PC-3 (cell line): ENCODE data around the gene SULT4A1.

Source experiments
- EZH2 ChIP-seq: fragments of 300-600 bp; sonication (generic); IDR thresholded peaks from one replicate; pipeline ENCODE4 v1.6.1; 2017; ENCODE audit warnings: antibody characterized with exemption, mild to moderate bottlenecking, low read length; ENCODE audit not compliant: unreplicated experiment
- EZH2phosphoT487 ChIP-seq: fragments of 300-600 bp; sonication (generic); IDR thresholded peaks from 2 replicates; pipeline ENCODE4 v1.6.1; 2018; ENCODE audit warnings: mild to moderate bottlenecking, antibody characterized with exemption, low read length, borderline replicate concordance
- TF ChIP-seq, protein P1 (sequence below): fragments of 300-600 bp; sonication (generic); conservative IDR thresholded peaks from 2 replicates; pipeline ENCODE4 v1.5.1; 2017; ENCODE audit warnings: antibody characterized with exemption, low read depth, mild to moderate bottlenecking, low read length

DNA sequence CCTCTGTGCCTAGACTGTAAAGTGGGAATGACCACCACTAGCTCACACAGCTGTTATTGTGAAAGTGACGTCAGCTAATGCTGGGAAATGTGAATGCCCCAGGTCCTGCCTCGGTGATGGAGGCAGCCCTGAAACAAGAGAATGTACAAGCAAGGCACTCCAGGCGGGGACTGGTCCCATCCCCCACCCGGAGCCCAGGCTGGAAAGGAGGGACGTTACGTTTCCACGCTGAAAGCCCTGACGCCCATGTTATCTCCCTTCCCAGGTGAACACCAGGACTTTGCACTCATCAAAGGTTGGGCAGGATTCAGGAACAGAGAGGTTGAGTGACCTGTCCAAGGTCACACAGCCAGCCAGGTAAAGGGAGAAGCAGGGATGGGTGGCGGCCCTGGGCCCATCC, 784 bp downstream of the SULT4A1 start:
- TF ChIP-seq, protein P1, sequence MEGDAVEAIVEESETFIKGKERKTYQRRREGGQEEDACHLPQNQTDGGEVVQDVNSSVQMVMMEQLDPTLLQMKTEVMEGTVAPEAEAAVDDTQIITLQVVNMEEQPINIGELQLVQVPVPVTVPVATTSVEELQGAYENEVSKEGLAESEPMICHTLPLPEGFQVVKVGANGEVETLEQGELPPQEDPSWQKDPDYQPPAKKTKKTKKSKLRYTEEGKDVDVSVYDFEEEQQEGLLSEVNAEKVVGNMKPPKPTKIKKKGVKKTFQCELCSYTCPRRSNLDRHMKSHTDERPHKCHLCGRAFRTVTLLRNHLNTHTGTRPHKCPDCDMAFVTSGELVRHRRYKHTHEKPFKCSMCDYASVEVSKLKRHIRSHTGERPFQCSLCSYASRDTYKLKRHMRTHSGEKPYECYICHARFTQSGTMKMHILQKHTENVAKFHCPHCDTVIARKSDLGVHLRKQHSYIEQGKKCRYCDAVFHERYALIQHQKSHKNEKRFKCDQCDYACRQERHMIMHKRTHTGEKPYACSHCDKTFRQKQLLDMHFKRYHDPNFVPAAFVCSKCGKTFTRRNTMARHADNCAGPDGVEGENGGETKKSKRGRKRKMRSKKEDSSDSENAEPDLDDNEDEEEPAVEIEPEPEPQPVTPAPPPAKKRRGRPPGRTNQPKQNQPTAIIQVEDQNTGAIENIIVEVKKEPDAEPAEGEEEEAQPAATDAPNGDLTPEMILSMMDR: no peak
- TF ChIP-seq EZH2 (no peak), EZH2phosphoT487 (no peak)
